ENCODE results near the gene RCVRN.

- TF ChIP-seq CTCF (conservative IDR thresholded peaks at IDR 0.05; ENCODE audit: low read depth, low read length), result no peak
- no peak for TF ChIP-seq EZH2 (IDR thresholded peaks at IDR 0.05; ENCODE audit: low read length, unreplicated experiment)
- no peak for TF ChIP-seq EZH2phosphoT487 (IDR thresholded peaks at IDR 0.05; ENCODE audit: borderline replicate concordance, low read length)
Observed at GRCh38 chr17:9913476-9913875, 8.4 kb upstream of the RCVRN start.

Data from PC-3 (cell line).